ENCODE results near the gene CD209.

GRCh38 chr19:7704280-7705060 lies 42.9 kb downstream of the CD209 start:
- TF ChIP-seq POLR2AphosphoS5 (IDR thresholded peaks at IDR 0.05; ENCODE audit: borderline replicate concordance, low read depth, low read length) (no peak), EZH2 (IDR thresholded peaks at IDR 0.05) (no peak)

Data from SK-N-MC (cell line).